Measurements from ENCODE around the gene DFFB. TPM values are rescaled to one million over a fixed set of nuclear protein-coding genes. Genes with fewer than 3 reads are reported as not detected.
A peak's percentile ranks its signal among the peaks of the same experiment; 100 is the strongest.

The DFFB gene
- polyA plus RNA-seq, 3 donors: 5.9 to 14.7 (median 6.6) TPM

- no peak overlapping the region for H3K4me2 ChIP-seq (replicated peaks; ENCODE audit: extremely low read depth, low read length, poor library complexity, severe bottlenecking)
- H3K4me3 Mint-ChIP-seq: no peak overlapping the region
- no peak overlapping the region for H3K27ac ChIP-seq (ENCODE audit: low read depth in 1 of 2, low read length in 2 of 2)
- H3K4me3 ChIP-seq (replicated peaks in 1 of 3; ENCODE audit: low read depth in 2 of 3, low read length in 3 of 3): no peak overlapping the region
- H3K36me3 ChIP-seq (replicated peaks in 1 of 2; ENCODE audit: control insufficient read depth in 1 of 2, insufficient read depth in 2 of 2, low read length in 2 of 2): peaks cover 17 to 63% of the 10 kb centered on the region in 2 donors
- WGBS (ENCODE audit: insufficient coverage): 95% methylated on average over 14 of the region's 17 CpGs
- H3K27me3 Mint-ChIP-seq (ENCODE audit: low read depth in 3 of 3): peaks cover 0 to 5% (median 0%) of the 10 kb centered on the region in 3 donors
- no peaks in the 10 kb centered on the region for H3K27me3 ChIP-seq (ENCODE audit: control insufficient read depth in 2 of 2, insufficient read depth in 2 of 2, low read length in 2 of 2)
- no peaks in the 10 kb centered on the region for H3K9me3 ChIP-seq (replicated peaks in 1 of 2; ENCODE audit: control insufficient read depth in 1 of 2, insufficient read depth in 1 of 2, low read length in 2 of 2)
- no peaks in the 10 kb centered on the region for H4K20me1 ChIP-seq (ENCODE audit: insufficient read depth, low read length)
- H3K27ac Mint-ChIP-seq: no peak overlapping the region
- peaks cover 51% of the 10 kb centered on the region in 2 donors for H3K36me3 Mint-ChIP-seq
- no peak overlapping the region for H2AFZ ChIP-seq (ENCODE audit: insufficient read depth, low read depth, low read length, poor library complexity, severe bottlenecking)
- no peak overlapping the region for H3K9ac ChIP-seq (ENCODE audit: insufficient read depth, low read length, poor library complexity, severe bottlenecking)
- H3K4me1 Mint-ChIP-seq: peaks cover 6% of the 10 kb centered on the region
- H3K9me3 Mint-ChIP-seq: no peaks in the 10 kb centered on the region
- TF ChIP-seq CTCF (IDR thresholded peaks at IDR 0.05): no peak
- H3K79me2 ChIP-seq (ENCODE audit: insufficient read depth, low read length): no peaks in the 10 kb centered on the region
- intact Hi-C loops (cut with micrococcal nuclease): no loop called here
- no peaks in the 10 kb centered on the region for H3K4me1 ChIP-seq (ENCODE audit: control insufficient read depth in 1 of 2, insufficient read depth in 2 of 2, low read length in 2 of 2)
- DNase-seq: no peak
Observed at GRCh38 chr1:3817138-3817740, 40.0 kb upstream of the DFFB start.

- H3K27ac ChIP-seq (ENCODE audit: low read depth in 1 of 2, low read length in 2 of 2): no peak overlapping the region
- no peak overlapping the region for H3K9ac ChIP-seq (ENCODE audit: insufficient read depth, low read length, poor library complexity, severe bottlenecking)
- Mint-ChIP-seq H3K27ac (peak overlapping the region in 3 of 7 donors; percentile 7 to 19 (median 16)), H3K4me3 (peak overlapping the region in 1 of 2 donors; percentile 5), H3K9me3 (no peaks in the 10 kb centered on the region), H3K4me1 (peaks cover 6% of the 10 kb centered on the region), H3K36me3 (peaks cover 57 to 59% of the 10 kb centered on the region in 2 donors), H3K27me3 (ENCODE audit: low read depth in 3 of 3) (peaks cover 0 to 5% (median 0%) of the 10 kb centered on the region in 3 donors)
- no peak overlapping the region for H3K4me3 ChIP-seq (replicated peaks in 1 of 3; ENCODE audit: low read depth in 2 of 3, low read length in 3 of 3)
- H2AFZ ChIP-seq (ENCODE audit: insufficient read depth, low read depth, low read length, poor library complexity, severe bottlenecking): no peak overlapping the region
- H3K27me3 ChIP-seq (ENCODE audit: control insufficient read depth in 2 of 2, insufficient read depth in 2 of 2, low read length in 2 of 2): no peaks in the 10 kb centered on the region
- no peak overlapping the region for H3K4me2 ChIP-seq (replicated peaks; ENCODE audit: extremely low read depth, low read length, poor library complexity, severe bottlenecking)
- 95% methylated on average over 27 of the region's 28 CpGs for WGBS (ENCODE audit: insufficient coverage)
- no peak for TF ChIP-seq CTCF (IDR thresholded peaks at IDR 0.05)
- peaks cover 20 to 71% of the 10 kb centered on the region in 2 donors for H3K36me3 ChIP-seq (replicated peaks in 1 of 2; ENCODE audit: control insufficient read depth in 1 of 2, insufficient read depth in 2 of 2, low read length in 2 of 2)
- DNase-seq: no peak
- no peaks in the 10 kb centered on the region for H4K20me1 ChIP-seq (ENCODE audit: insufficient read depth, low read length)
- no peaks in the 10 kb centered on the region for H3K79me2 ChIP-seq (ENCODE audit: insufficient read depth, low read length)
- no peaks in the 10 kb centered on the region for H3K9me3 ChIP-seq (replicated peaks in 1 of 2; ENCODE audit: control insufficient read depth in 1 of 2, insufficient read depth in 1 of 2, low read length in 2 of 2)
- no peaks in the 10 kb centered on the region for H3K4me1 ChIP-seq (ENCODE audit: control insufficient read depth in 1 of 2, insufficient read depth in 2 of 2, low read length in 2 of 2)
- intact Hi-C loops (cut with micrococcal nuclease): no loop called here
Observed at GRCh38 chr1:3817821-3818597, 39.3 kb upstream of the DFFB start.

Measured in CD14-positive monocyte (primary cell).